Endothelial cell of umbilical vein (primary cell): Measurements from ENCODE around the gene SLC12A7. TPM values are rescaled to one million over a fixed set of nuclear protein-coding genes. Genes with fewer than 3 reads are reported as not detected.

Experiments used
- BruUV-seq: library from RNA; stranded (reverse); fragments of 400-500 nt; replicated peaks from 2 replicates; lab custom pipeline; 2021; lab: Mats Ljungman, UMichigan
- CTCF ChIA-PET: fragments of 300-600, 350-600 bp; sonication (Branson Sonifier 250); formaldehyde crosslinking; loops from one replicate; lab custom pipeline; 2021; ENCODE audit warnings: antibody characterized with exemption, inconsistent platforms; lab: Charles Lee
- POLR2A ChIA-PET: fragments of 300-600, 350-600 bp; sonication (Branson Sonifier 250); formaldehyde crosslinking; loops from one replicate; lab custom pipeline; 2021; ENCODE audit warnings: antibody characterized with exemption, inconsistent platforms; lab: Charles Lee
- DNase-seq: peaks from one replicate; pipeline ENCODE4 v3.0.0-alpha.2; 2011; ENCODE audit warnings: low read depth, low spot score
- FAIRE-seq: peaks from 2 replicates; lab custom pipeline; 2011; peaks lifted over from hg19 to GRCh38; lab: Jason Lieb, UNC
- H2AFZ ChIP-seq: 2 replicates; pipeline ENCODE4 v1.6.0; 2012; ENCODE audit warnings: low read depth, low read length, control low read depth, inconsistent platforms
- H3K27ac ChIP-seq: 2 replicates; pipeline ENCODE4 v1.5.1; 2011; ENCODE audit warnings: low read depth, mild to moderate bottlenecking, control low read depth, low read length, moderate library complexity; ENCODE audit not compliant: insufficient read depth
- H3K27me3 ChIP-seq, 2 experiments: 2 replicates each; pipeline versions ENCODE4 v1.6.0 to v1.6.1; 2011; ENCODE audit warnings: low read length in 2 of 2, mixed read lengths in 1 of 2; ENCODE audit not compliant: control insufficient read depth in 2 of 2, insufficient read depth in 2 of 2
- H3K36me3 ChIP-seq, 2 experiments: 2 replicates in 1 of 2; 3 replicates in 1 of 2; pipeline ENCODE4 v1.5.1; 2011; ENCODE audit warnings: low read length in 2 of 2, mild to moderate bottlenecking in 1 of 2, moderate library complexity in 1 of 2; ENCODE audit not compliant: control insufficient read depth in 2 of 2, insufficient read depth in 2 of 2; ENCODE audit errors: extremely low read depth in 1 of 2
- H3K4me1 ChIP-seq: 3 replicates; pipeline ENCODE4 v1.5.1; 2011; ENCODE audit warnings: mild to moderate bottlenecking, low read length; ENCODE audit not compliant: control insufficient read depth, insufficient read depth; ENCODE audit errors: extremely low read depth
- H3K4me2 ChIP-seq: 2 replicates; pipeline ENCODE4 v1.6.1; 2011; ENCODE audit warnings: low read length, control low read depth, mixed read lengths; ENCODE audit not compliant: insufficient read depth
- H3K4me3 ChIP-seq, 3 experiments: fragments of 200-600 bp in 1 of 3; sonication (generic), shearing (Covaris generic) in 1 of 3; replicated peaks in 1 of 3; 2 replicates each; pipeline ENCODE4 v1.5.1; 2011 to 2016; ENCODE audit warnings: control low read depth in 3 of 3, low read length in 3 of 3, mild to moderate bottlenecking in 2 of 3, inconsistent platforms in 1 of 3, low read depth in 1 of 3, moderate library complexity in 1 of 3; ENCODE audit not compliant: insufficient read depth in 1 of 3
- H3K79me2 ChIP-seq: 2 replicates; pipeline ENCODE4 v1.6.0; 2012; ENCODE audit warnings: low read length, inconsistent platforms; ENCODE audit not compliant: control insufficient read depth, insufficient read depth
- H3K9ac ChIP-seq: replicated peaks from 2 replicates; pipeline ENCODE3; 2011; ENCODE audit warnings: low read length, control low read depth; ENCODE audit not compliant: insufficient read depth; ENCODE audit errors: extremely low read depth
- H3K9me1 ChIP-seq: replicated peaks from 3 replicates; pipeline ENCODE4 v1.6.0; 2011; ENCODE audit warnings: mild to moderate bottlenecking, low read length; ENCODE audit not compliant: control insufficient read depth, insufficient read depth; ENCODE audit errors: extremely low read depth
- H3K9me3 ChIP-seq: replicated peaks from 2 replicates; pipeline ENCODE4 v1.5.1; 2012; ENCODE audit warnings: low read length, inconsistent platforms; ENCODE audit not compliant: control insufficient read depth, insufficient read depth
- H4K20me1 ChIP-seq: replicated peaks from 2 replicates; pipeline ENCODE3; 2011; ENCODE audit warnings: mild to moderate bottlenecking, low read length; ENCODE audit not compliant: control insufficient read depth, insufficient read depth; ENCODE audit errors: extremely low read depth
- EZH2 ChIP-seq: IDR thresholded peaks from 2 replicates; pipeline ENCODE4 v1.6.1; 2012; ENCODE audit warnings: borderline replicate concordance, low read depth, mild to moderate bottlenecking, moderate library complexity, low read length, inconsistent platforms; ENCODE audit not compliant: severe bottlenecking
- FOS ChIP-seq: IDR thresholded peaks from 2 replicates; pipeline ENCODE4 v1.6.1; 2011; ENCODE audit warnings: mild to moderate bottlenecking, low read length, moderate library complexity, borderline replicate concordance; ENCODE audit not compliant: insufficient read depth
- JUN ChIP-seq: IDR thresholded peaks from 2 replicates; pipeline ENCODE4 v1.6.1; 2011; ENCODE audit warnings: borderline replicate concordance, low read depth; ENCODE audit not compliant: insufficient read length, insufficient read depth
- MYC ChIP-seq: IDR thresholded peaks from one replicate; pipeline ENCODE4 v1.6.1; 2011; ENCODE audit warnings: mild to moderate bottlenecking, low read depth, low read length
- POLR2A ChIP-seq: IDR thresholded peaks from 2 replicates; pipeline ENCODE4 v1.6.1; 2012; ENCODE audit warnings: low read depth, mild to moderate bottlenecking, control low read depth, low read length
- POLR2AphosphoS5 ChIP-seq: IDR thresholded peaks from 2 replicates; pipeline ENCODE4 v1.6.1; 2012; ENCODE audit warnings: low read depth, mild to moderate bottlenecking, control low read depth, low read length, moderate library complexity; ENCODE audit not compliant: insufficient read depth
- dilution Hi-C: fragments of 300-500 bp; cut with MboI; formaldehyde crosslinking; loops from one replicate; pipeline ENCODE4 v1.15.0; 2019; ENCODE audit warnings: low sequenced_read_pairs; ENCODE audit not compliant: extremely low pct_ligation_motif_present
- intact Hi-C: fragments of 100-400 bp; cut with micrococcal nuclease; formaldehyde crosslinking; loops from one replicate; pipeline ENCODE4 v1.10.0; 2022
- polyA plus RNA-seq, 4 experiments: library from polyadenylated mRNA; depleted of rRNA in 3 of 4; stranded (reverse) in 3 of 4; unstranded in 1 of 4; fragments of >200 nt; gene quantifications; 2 replicates each; pipeline versions ENCODE4 v1.2.1 to v1.2.3, GENCODE V29; 2011 to 2012; ENCODE audit warnings: missing spikeins in 1 of 4
- total RNA-seq: library from RNA; stranded (reverse); gene quantifications from 2 replicates; pipeline ENCODE4 v1.2.3, GENCODE V29; 2021
- TF ChIP-seq, protein P1 (sequence below), 2 donors: IDR thresholded peaks; 1 replicate in 1 of 2; 2 replicates in 1 of 2; pipeline ENCODE4 v1.5.1; 2011; ENCODE audit warnings: low read length in 2 of 2, mild to moderate bottlenecking in 2 of 2, moderate library complexity in 2 of 2, control low read depth in 1 of 2, inconsistent platforms in 1 of 2, low read depth in 1 of 2; ENCODE audit not compliant: insufficient read depth in 1 of 2; ENCODE audit errors: extremely low read depth in 1 of 2
- TF ChIP-seq, protein P2 (sequence below): IDR thresholded peaks from 2 replicates; pipeline ENCODE4 v1.6.1; 2011; ENCODE audit not compliant: insufficient read depth, insufficient read length

The SLC12A7 gene
- total and polyA plus RNA-seq, 2 donors (not counting 3 experiments of a cell fraction or from before 2014, with no cell fraction given), result 16.4 to 38.8 TPM

DNA sequence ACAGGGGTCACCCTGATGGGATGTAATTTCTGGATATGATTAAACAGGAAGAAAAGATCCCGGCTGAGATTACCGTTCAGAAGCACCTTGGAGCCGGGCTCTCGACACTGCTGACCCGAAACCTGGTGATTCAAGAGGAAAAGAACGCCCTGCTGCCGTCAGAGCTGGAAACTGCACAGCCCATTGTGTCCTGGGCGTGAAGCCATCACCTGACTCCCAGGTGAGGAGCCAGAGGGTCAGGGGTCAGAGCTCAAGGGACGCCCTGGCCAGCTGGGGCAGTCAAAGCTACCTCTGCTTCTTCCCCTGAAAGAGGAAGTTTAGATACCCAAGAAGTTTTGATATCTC is 17.8 kb upstream of the SLC12A7 start:
- H3K79me2 ChIP-seq, result no peaks in the 10 kb centered on the region
- no peak overlapping the region for H2AFZ ChIP-seq
- no peaks in the 10 kb centered on the region for H3K9me1 ChIP-seq
- H3K4me3 ChIP-seq, result no peak overlapping the region
- no peak for DNase-seq
- dilution Hi-C loops (no loop called here), intact Hi-C loops (no loop called here)
- H3K27ac ChIP-seq, result no peak overlapping the region
- ChIA-PET POLR2A (no interaction called here), CTCF (no interaction called here)
- FAIRE-seq, result no peak
- no peaks in the 10 kb centered on the region for H4K20me1 ChIP-seq
- TF ChIP-seq JUN (no peak), POLR2AphosphoS5 (no peak), EZH2 (no peak), MYC (no peak), FOS (no peak), POLR2A (no peak)
- TF ChIP-seq, protein P1, sequence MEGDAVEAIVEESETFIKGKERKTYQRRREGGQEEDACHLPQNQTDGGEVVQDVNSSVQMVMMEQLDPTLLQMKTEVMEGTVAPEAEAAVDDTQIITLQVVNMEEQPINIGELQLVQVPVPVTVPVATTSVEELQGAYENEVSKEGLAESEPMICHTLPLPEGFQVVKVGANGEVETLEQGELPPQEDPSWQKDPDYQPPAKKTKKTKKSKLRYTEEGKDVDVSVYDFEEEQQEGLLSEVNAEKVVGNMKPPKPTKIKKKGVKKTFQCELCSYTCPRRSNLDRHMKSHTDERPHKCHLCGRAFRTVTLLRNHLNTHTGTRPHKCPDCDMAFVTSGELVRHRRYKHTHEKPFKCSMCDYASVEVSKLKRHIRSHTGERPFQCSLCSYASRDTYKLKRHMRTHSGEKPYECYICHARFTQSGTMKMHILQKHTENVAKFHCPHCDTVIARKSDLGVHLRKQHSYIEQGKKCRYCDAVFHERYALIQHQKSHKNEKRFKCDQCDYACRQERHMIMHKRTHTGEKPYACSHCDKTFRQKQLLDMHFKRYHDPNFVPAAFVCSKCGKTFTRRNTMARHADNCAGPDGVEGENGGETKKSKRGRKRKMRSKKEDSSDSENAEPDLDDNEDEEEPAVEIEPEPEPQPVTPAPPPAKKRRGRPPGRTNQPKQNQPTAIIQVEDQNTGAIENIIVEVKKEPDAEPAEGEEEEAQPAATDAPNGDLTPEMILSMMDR (IDR thresholded peaks at IDR 0.05; ENCODE audit: extremely low read depth in 1 of 2, insufficient read depth in 1 of 2, low read depth in 1 of 2, low read length in 2 of 2), result no peak
- TF ChIP-seq, protein P2, sequence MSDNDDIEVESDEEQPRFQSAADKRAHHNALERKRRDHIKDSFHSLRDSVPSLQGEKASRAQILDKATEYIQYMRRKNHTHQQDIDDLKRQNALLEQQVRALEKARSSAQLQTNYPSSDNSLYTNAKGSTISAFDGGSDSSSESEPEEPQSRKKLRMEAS, result no peak
- H3K9ac ChIP-seq, result no peak overlapping the region
- no TSS peak for BruUV-seq
- no peak overlapping the region for H3K4me2 ChIP-seq
- H3K36me3 ChIP-seq, result no peaks in the 10 kb centered on the region
- no peaks in the 10 kb centered on the region for H3K27me3 ChIP-seq
- H3K9me3 ChIP-seq, result no peaks in the 10 kb centered on the region
- no peaks in the 10 kb centered on the region for H3K4me1 ChIP-seq
